Parathyroid adenoma (tissue), 2 donors: ENCODE results near the gene ERGIC2.
A peak's percentile ranks its signal among the peaks of the same experiment; 100 is the strongest.

Experiments used
- H2AFZ ChIP-seq: fragments of 300-600 bp; sonication (generic); one replicate; pipeline ENCODE4 v1.7.0; 2017; ENCODE audit warnings: antibody characterized with exemption, mild to moderate bottlenecking
- H3K27ac ChIP-seq: fragments of 300-600 bp; sonication (generic); one replicate; pipeline ENCODE4 v1.7.0; 2017
- H3K27me3 ChIP-seq: fragments of 300-600 bp; sonication (generic); one replicate; pipeline ENCODE4 v1.7.0; 2017; ENCODE audit warnings: low read length; ENCODE audit not compliant: control insufficient read depth, insufficient read depth
- H3K36me3 ChIP-seq: fragments of 300-600 bp; sonication (generic); one replicate; pipeline ENCODE4 v1.7.0; 2017; ENCODE audit warnings: low read length; ENCODE audit not compliant: control insufficient read depth, insufficient read depth
- H3K4me1 ChIP-seq: fragments of 300-600 bp; sonication (generic); one replicate; pipeline ENCODE4 v1.7.0; 2017; ENCODE audit warnings: control low read depth
- H3K4me2 ChIP-seq: fragments of 300-600 bp; sonication (generic); one replicate; pipeline ENCODE4 v1.7.0; 2017; ENCODE audit warnings: low read length
- H3K4me3 ChIP-seq: fragments of 300-600 bp; sonication (generic); one replicate; pipeline ENCODE4 v1.7.0; 2017; ENCODE audit warnings: low read depth, low read length
- H3K79me2 ChIP-seq: fragments of 300-600 bp; sonication (generic); one replicate; pipeline ENCODE4 v1.7.0; 2017; ENCODE audit warnings: control low read depth
- H3K9ac ChIP-seq: fragments of 300-600 bp; sonication (generic); one replicate; pipeline ENCODE4 v1.7.0; 2017; ENCODE audit warnings: mild to moderate bottlenecking
- H3K9me3 ChIP-seq: fragments of 300-600 bp; sonication (generic); one replicate; pipeline ENCODE4 v1.7.0; 2017; ENCODE audit warnings: low read length; ENCODE audit not compliant: control insufficient read depth
- TF ChIP-seq, protein P1 (sequence below): fragments of 300-600 bp; sonication (generic); IDR thresholded peaks from one replicate; pipeline ENCODE4 v1.7.0; 2017; ENCODE audit warnings: antibody characterized with exemption, mild to moderate bottlenecking
- donor health status: primary hyperparathyroidism.

The ERGIC2 gene, protein sequence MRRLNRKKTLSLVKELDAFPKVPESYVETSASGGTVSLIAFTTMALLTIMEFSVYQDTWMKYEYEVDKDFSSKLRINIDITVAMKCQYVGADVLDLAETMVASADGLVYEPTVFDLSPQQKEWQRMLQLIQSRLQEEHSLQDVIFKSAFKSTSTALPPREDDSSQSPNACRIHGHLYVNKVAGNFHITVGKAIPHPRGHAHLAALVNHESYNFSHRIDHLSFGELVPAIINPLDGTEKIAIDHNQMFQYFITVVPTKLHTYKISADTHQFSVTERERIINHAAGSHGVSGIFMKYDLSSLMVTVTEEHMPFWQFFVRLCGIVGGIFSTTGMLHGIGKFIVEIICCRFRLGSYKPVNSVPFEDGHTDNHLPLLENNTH

DNA sequence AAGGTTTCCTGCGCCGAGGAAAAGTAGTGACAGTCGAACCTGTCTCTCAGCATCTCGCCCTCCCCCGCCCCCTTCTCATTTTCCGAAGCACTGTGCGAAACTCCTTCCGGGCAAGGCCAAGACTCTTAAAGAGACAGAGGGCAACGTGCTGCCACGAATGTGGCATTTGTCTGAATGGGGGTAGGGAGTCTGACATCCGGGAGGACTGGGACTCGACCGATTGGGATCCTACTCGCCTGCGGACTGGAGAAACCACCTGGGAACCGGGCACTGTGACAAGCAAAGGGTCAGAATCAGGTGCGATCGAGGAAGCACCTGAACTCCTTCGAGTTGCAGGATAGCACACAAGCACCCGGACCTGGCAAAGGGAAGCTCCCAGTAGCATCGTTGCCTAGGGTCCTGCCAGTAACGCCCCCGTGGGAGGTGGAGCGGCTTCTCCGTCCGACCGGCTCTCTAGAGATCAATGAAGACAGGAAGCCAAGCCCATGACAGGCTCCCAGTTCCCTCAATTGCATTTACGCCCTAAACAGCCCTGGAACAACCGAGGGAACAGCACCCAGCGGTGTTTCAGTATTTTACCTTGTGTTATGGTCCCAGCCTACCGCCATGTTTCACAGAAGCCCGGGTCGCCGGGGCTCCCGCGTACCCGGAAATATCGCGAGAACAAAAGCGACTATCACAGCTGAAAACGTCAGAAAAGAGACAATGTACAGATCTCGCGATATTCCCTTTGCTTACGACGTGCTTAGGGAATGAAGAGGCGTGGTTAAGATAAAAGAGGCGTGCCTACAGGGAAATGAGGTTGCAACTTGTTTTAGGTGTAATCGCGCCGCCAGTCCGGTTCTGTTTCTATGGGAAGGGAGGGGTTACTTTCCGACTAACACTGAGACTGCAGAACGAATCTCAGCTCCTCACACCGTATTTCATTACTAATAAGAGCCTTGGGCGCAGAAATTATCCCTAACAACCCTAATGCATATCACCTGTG lies at the start of gene ERGIC2:
Gene ERGIC2, minus strand, starts transcription at position 637 of the 988 bp plus-strand sequence. CDS start 9,539 bp downstream, outside the sequence.
- H3K9me3 ChIP-seq: no peaks in the 10 kb centered on the region
- TF ChIP-seq, protein P1, sequence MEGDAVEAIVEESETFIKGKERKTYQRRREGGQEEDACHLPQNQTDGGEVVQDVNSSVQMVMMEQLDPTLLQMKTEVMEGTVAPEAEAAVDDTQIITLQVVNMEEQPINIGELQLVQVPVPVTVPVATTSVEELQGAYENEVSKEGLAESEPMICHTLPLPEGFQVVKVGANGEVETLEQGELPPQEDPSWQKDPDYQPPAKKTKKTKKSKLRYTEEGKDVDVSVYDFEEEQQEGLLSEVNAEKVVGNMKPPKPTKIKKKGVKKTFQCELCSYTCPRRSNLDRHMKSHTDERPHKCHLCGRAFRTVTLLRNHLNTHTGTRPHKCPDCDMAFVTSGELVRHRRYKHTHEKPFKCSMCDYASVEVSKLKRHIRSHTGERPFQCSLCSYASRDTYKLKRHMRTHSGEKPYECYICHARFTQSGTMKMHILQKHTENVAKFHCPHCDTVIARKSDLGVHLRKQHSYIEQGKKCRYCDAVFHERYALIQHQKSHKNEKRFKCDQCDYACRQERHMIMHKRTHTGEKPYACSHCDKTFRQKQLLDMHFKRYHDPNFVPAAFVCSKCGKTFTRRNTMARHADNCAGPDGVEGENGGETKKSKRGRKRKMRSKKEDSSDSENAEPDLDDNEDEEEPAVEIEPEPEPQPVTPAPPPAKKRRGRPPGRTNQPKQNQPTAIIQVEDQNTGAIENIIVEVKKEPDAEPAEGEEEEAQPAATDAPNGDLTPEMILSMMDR: no peak
- peak within 1 kb of the TSS; percentile 73 for H3K9ac ChIP-seq
- peak within 1 kb of the TSS; percentile 68 for H3K4me2 ChIP-seq
- no peaks in the 10 kb centered on the region for H3K36me3 ChIP-seq
- no peaks in the 10 kb centered on the region for H3K27me3 ChIP-seq
- peaks cover 4% of the 10 kb centered on the region for H3K79me2 ChIP-seq
- peaks cover 5% of the 10 kb centered on the region for H3K4me1 ChIP-seq
- H3K4me3 ChIP-seq: peak within 1 kb of the TSS; percentile 96
- H2AFZ ChIP-seq: peak within 1 kb of the TSS; percentile 95
- H3K27ac ChIP-seq: peak within 1 kb of the TSS; percentile 89

DNA sequence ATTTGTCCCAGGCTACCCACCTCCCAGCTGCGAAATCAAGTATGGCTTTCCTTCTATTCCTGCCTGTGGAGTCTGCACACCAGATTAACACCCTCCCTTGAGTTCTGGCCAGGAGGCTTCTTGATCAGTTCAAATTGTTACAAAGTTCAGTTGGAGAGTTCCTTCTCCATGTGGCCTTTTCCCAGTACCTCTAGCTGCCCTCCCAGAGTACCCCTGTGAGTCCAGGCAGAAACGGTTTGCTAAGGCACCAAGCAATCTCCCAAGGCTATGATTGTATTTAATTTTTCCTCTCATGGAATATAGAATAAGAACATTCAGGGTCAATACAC lies 49.7 kb upstream of the ERGIC2 start:
- Histone ChIP-seq H3K79me2 (no peaks in the 10 kb centered on the region), H2AFZ (no peak overlapping the region), H3K27ac (no peak overlapping the region), H3K4me2 (no peak overlapping the region), H3K9me3 (no peaks in the 10 kb centered on the region), H3K27me3 (no peaks in the 10 kb centered on the region), H3K4me1 (no peaks in the 10 kb centered on the region), H3K36me3 (no peaks in the 10 kb centered on the region), H3K9ac (no peak overlapping the region), H3K4me3 (no peak overlapping the region)
- TF ChIP-seq, protein P1: no peak

DNA sequence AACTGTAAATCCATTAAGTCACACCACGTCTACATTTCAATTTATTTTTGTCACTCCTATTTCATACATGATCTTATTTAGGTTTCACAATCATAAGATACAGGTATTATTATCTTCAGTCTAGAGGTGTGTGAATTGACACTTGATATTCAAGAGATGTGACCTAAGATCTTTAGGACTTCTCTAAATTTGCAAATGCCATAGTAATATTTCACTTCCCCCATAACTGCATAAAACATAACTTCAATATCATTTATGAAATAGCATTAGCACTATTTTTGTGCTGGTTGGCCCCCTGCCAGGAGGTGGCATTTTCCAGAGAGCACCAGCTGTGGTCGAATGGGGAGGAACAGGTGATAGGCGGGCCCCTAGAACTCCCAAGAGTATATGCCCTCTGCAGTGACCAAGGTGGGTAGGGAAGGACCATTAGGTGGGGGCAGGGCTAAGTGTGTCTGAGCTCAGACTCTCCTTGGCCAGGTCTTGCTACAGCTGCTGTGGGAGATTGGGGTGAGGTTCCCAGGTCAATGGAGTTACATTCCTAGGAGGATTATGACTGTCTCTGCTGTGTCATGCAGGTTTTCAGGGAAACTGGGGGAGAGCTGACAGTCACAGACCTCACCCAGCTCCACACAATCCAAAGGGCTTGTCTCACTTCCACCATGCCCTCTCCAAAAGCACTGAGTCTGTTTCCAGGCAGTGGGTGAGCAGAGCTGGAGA lies 49.2 kb upstream of the ERGIC2 start:
- Histone ChIP-seq H3K36me3 (no peaks in the 10 kb centered on the region), H3K9ac (no peak overlapping the region), H3K4me3 (no peak overlapping the region), H3K9me3 (no peaks in the 10 kb centered on the region), H3K4me2 (no peak overlapping the region), H3K27me3 (no peaks in the 10 kb centered on the region), H3K4me1 (no peaks in the 10 kb centered on the region), H3K79me2 (no peaks in the 10 kb centered on the region), H2AFZ (no peak overlapping the region), H3K27ac (no peak overlapping the region)
- TF ChIP-seq, protein P1: no peak

DNA sequence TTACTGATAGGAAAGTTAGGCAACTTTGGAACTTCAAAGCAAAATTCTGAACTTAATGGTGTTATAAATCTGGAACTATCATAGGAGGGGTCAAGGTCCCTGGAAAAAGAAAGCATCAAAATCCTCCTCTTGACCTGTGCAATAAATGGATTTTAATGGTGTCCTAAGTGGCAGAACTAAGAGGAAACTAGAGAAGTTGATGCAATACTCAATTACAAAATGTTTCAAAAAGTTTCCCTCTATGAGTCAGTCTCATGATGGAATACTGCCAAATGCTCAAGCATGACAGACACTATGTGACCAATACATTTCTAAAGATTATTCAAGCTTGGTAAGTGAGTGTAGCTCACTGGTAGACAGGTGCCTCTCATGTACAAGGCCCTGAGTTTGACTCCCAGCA lies 47.7 kb upstream of the ERGIC2 start:
- TF ChIP-seq, protein P1: no peak
- H2AFZ ChIP-seq: no peak overlapping the region
- H3K27ac ChIP-seq: no peak overlapping the region
- no peaks in the 10 kb centered on the region for H3K36me3 ChIP-seq
- H3K27me3 ChIP-seq: no peaks in the 10 kb centered on the region
- H3K4me1 ChIP-seq: no peaks in the 10 kb centered on the region
- no peaks in the 10 kb centered on the region for H3K9me3 ChIP-seq
- H3K4me2 ChIP-seq: no peak overlapping the region
- no peak overlapping the region for H3K4me3 ChIP-seq
- H3K9ac ChIP-seq: no peak overlapping the region
- H3K79me2 ChIP-seq: no peaks in the 10 kb centered on the region
